Neural progenitor cell (in vitro differentiated cells): ENCODE measurements around the gene SEMA3B.

Experiments used
- CTCF ChIP-seq: fragments of 200-600 bp; sonication (generic); IDR thresholded peaks from 2 replicates; pipeline ENCODE4 v1.5.1; 2017; ENCODE audit warnings: antibody characterized with exemption, mild to moderate bottlenecking
- EZH2 ChIP-seq: fragments of 200-600 bp; sonication (generic); IDR thresholded peaks from 2 replicates; pipeline ENCODE4 v1.6.1; 2017; ENCODE audit warnings: antibody characterized with exemption, mild to moderate bottlenecking, moderate library complexity
- EZH2phosphoT487 ChIP-seq: fragments of 200-600 bp; sonication (generic); IDR thresholded peaks from 2 replicates; pipeline ENCODE4 v1.6.1; 2017; ENCODE audit warnings: antibody characterized with exemption

DNA sequence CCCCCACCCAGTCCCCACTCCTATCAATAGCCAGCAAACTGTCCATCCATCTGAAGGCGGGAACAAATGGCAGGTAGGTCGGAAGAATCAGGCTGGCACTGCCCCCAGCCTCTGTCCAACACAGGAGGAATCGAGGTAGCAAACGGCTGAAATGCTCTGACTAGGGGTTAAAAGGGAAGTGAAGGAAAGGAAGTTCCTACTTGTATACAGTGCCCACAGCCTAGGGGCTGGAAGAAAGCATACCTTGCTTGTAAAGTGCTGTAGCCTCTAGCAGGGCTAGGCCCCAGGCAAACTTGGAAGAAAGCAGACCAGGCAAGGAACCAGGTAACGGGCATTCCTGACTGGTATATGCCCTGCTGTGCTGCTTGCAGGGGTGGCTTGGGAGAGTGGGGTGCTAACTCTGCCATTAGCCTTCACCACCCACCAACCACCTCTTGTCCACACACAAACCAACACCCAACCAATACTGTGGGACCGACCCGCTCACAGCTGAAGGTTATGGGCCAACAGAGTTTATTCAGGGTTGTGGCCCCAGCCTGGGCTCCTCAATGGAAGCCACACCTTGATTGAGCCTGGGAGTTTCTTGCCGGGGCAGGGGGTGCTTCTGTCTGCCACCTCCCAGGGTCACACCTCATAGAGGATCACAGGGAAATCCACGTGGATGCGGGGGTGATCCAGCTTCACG, 56.7 kb downstream of the SEMA3B start:
- TF ChIP-seq CTCF (no peak), EZH2phosphoT487 (no peak), EZH2 (no peak)
